ENCODE measurements around the gene FHOD1.

DNA sequence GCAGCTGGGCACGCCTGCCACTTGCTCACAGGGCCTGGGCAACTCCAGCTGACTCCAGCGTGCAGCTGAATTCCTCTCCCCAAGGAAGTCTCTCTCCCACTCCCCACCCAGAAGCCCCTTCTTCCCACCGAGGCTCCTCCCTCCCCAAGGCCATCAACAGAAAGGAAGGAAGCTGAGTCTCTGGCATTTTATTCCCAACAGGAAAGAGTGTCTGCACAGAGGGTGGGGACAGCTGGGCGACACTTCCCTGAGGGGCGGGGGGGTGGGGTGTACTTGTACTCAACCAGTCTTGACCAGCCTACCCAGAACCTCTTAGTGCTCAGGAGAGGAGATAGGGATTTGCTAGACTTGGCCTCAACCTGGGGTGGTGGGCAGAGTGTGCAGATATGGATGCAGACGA lies 57.2 kb downstream of the FHOD1 start, which contains the start of gene EXOC3L1:
- TF ChIP-seq LARP7 (IDR thresholded peaks at IDR 0.05) (no peak), RELA (IDR thresholded peaks at IDR 0.05; ENCODE audit: borderline replicate concordance, partially characterized antibody) (no peak), JUND (IDR thresholded peaks at IDR 0.05; ENCODE audit: low read depth, low read length) (no peak), RUNX3 (IDR thresholded peaks at IDR 0.05; ENCODE audit: low read length) (no peak), ESRRA (IDR thresholded peaks at IDR 0.05; ENCODE audit: low read length) (no peak), TAF1 (IDR thresholded peaks at IDR 0.05; ENCODE audit: borderline replicate concordance, low read depth, low read length) (no peak), RFX5 (IDR thresholded peaks at IDR 0.05; ENCODE audit: low read depth, low read length) (no peak), POLR2A (IDR thresholded peaks at IDR 0.05; ENCODE audit: low read depth, low read length) (no peak), POLR2AphosphoS5 (IDR thresholded peaks at IDR 0.05; ENCODE audit: low read length) (no peak), SMC3 (IDR thresholded peaks at IDR 0.05; ENCODE audit: borderline replicate concordance, low read length) (no peak)
- TF ChIP-seq, protein P1, sequence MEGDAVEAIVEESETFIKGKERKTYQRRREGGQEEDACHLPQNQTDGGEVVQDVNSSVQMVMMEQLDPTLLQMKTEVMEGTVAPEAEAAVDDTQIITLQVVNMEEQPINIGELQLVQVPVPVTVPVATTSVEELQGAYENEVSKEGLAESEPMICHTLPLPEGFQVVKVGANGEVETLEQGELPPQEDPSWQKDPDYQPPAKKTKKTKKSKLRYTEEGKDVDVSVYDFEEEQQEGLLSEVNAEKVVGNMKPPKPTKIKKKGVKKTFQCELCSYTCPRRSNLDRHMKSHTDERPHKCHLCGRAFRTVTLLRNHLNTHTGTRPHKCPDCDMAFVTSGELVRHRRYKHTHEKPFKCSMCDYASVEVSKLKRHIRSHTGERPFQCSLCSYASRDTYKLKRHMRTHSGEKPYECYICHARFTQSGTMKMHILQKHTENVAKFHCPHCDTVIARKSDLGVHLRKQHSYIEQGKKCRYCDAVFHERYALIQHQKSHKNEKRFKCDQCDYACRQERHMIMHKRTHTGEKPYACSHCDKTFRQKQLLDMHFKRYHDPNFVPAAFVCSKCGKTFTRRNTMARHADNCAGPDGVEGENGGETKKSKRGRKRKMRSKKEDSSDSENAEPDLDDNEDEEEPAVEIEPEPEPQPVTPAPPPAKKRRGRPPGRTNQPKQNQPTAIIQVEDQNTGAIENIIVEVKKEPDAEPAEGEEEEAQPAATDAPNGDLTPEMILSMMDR (IDR thresholded peaks at IDR 0.05 in 2 of 3, conservative IDR thresholded peaks at IDR 0.05 in 1 of 3; ENCODE audit: control insufficient read depth in 2 of 3, extremely low read depth in 1 of 3, insufficient read depth in 1 of 3, low read depth in 3 of 3, low read length in 3 of 3): no peak
- TF ChIP-seq, protein P2, sequence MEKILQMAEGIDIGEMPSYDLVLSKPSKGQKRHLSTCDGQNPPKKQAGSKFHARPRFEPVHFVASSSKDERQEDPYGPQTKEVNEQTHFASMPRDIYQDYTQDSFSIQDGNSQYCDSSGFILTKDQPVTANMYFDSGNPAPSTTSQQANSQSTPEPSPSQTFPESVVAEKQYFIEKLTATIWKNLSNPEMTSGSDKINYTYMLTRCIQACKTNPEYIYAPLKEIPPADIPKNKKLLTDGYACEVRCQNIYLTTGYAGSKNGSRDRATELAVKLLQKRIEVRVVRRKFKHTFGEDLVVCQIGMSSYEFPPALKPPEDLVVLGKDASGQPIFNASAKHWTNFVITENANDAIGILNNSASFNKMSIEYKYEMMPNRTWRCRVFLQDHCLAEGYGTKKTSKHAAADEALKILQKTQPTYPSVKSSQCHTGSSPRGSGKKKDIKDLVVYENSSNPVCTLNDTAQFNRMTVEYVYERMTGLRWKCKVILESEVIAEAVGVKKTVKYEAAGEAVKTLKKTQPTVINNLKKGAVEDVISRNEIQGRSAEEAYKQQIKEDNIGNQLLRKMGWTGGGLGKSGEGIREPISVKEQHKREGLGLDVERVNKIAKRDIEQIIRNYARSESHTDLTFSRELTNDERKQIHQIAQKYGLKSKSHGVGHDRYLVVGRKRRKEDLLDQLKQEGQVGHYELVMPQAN (conservative IDR thresholded peaks at IDR 0.05): no peak
- TF ChIP-seq, protein P3, sequence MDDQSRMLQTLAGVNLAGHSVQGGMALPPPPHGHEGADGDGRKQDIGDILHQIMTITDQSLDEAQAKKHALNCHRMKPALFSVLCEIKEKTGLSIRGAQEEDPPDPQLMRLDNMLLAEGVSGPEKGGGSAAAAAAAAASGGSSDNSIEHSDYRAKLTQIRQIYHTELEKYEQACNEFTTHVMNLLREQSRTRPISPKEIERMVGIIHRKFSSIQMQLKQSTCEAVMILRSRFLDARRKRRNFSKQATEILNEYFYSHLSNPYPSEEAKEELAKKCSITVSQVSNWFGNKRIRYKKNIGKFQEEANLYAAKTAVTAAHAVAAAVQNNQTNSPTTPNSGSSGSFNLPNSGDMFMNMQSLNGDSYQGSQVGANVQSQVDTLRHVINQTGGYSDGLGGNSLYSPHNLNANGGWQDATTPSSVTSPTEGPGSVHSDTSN (IDR thresholded peaks at IDR 0.05; ENCODE audit: insufficient replicate concordance, low read depth, low read length): no peak
- TF ChIP-seq, protein P4, sequence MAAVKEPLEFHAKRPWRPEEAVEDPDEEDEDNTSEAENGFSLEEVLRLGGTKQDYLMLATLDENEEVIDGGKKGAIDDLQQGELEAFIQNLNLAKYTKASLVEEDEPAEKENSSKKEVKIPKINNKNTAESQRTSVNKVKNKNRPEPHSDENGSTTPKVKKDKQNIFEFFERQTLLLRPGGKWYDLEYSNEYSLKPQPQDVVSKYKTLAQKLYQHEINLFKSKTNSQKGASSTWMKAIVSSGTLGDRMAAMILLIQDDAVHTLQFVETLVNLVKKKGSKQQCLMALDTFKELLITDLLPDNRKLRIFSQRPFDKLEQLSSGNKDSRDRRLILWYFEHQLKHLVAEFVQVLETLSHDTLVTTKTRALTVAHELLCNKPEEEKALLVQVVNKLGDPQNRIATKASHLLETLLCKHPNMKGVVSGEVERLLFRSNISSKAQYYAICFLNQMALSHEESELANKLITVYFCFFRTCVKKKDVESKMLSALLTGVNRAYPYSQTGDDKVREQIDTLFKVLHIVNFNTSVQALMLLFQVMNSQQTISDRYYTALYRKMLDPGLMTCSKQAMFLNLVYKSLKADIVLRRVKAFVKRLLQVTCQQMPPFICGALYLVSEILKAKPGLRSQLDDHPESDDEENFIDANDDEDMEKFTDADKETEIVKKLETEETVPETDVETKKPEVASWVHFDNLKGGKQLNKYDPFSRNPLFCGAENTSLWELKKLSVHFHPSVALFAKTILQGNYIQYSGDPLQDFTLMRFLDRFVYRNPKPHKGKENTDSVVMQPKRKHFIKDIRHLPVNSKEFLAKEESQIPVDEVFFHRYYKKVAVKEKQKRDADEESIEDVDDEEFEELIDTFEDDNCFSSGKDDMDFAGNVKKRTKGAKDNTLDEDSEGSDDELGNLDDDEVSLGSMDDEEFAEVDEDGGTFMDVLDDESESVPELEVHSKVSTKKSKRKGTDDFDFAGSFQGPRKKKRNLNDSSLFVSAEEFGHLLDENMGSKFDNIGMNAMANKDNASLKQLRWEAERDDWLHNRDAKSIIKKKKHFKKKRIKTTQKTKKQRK (IDR thresholded peaks at IDR 0.05; ENCODE audit: low read depth, low read length): no peak

Measured in GM12878 (cell line).